Caki2 (cell line): ENCODE measurements around the gene GNPTAB. TPM values are rescaled to one million over a fixed set of nuclear protein-coding genes. Genes with fewer than 3 reads are reported as not detected.

ENCODE experiments used
- total RNA-seq: library from RNA; depleted of rRNA; stranded (reverse); fragments of >200 nt; shearing (Covaris generic); gene quantifications from 2 replicates; pipeline ENCODE4 v1.2.3, GENCODE V29; 2014; ENCODE audit warnings: low replicate concordance; rRNA removed

Gene GNPTAB
- total RNA-seq, 1 experiment from 2014 or later: 19.5 TPM

Other genes starting within 250 kb of the GNPTAB start
- 0.06 TPM in 1 of 2 replicates, not detected in the other for gene MYBPC1, start 236.0 kb downstream of the GNPTAB start, total RNA-seq
- gene CHPT1, start 133.3 kb downstream of the GNPTAB start, total RNA-seq: 29.0 and 36.4 TPM in 2 replicates
- gene SYCP3, start 91.5 kb downstream of the GNPTAB start, total RNA-seq: not detected in 2 replicates
- gene DRAM1, start 46.6 kb upstream of the GNPTAB start, total RNA-seq: 54.1 and 62.0 TPM in 2 replicates
- 82.6 and 86.2 TPM in 2 replicates for gene WASHC3, start 231.0 kb upstream of the GNPTAB start, total RNA-seq